Measurements from ENCODE around the gene TNFAIP8.

DNA sequence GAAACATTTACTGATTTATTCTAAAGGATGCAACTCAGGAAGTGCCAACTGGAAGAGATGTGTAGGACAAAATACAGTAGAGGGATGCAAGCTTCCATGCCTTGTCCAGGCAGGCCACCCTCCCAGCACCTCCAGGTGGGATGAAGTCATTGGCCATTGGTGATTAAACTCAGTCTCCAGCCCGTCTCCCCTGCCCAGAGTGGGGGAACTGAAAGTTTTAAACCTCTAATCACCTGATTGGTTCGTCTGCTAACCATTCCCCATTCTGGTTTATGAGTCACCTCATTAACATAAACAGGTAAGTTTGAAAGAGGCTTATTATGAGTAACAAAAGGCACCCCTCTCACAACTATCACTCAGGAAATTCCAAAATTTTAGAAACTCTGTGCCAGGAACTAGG, 8.1 kb downstream of the TNFAIP8 start:
- TF ChIP-seq NFIC (IDR thresholded peaks at IDR 0.05): no peak
- TF ChIP-seq, protein P1, sequence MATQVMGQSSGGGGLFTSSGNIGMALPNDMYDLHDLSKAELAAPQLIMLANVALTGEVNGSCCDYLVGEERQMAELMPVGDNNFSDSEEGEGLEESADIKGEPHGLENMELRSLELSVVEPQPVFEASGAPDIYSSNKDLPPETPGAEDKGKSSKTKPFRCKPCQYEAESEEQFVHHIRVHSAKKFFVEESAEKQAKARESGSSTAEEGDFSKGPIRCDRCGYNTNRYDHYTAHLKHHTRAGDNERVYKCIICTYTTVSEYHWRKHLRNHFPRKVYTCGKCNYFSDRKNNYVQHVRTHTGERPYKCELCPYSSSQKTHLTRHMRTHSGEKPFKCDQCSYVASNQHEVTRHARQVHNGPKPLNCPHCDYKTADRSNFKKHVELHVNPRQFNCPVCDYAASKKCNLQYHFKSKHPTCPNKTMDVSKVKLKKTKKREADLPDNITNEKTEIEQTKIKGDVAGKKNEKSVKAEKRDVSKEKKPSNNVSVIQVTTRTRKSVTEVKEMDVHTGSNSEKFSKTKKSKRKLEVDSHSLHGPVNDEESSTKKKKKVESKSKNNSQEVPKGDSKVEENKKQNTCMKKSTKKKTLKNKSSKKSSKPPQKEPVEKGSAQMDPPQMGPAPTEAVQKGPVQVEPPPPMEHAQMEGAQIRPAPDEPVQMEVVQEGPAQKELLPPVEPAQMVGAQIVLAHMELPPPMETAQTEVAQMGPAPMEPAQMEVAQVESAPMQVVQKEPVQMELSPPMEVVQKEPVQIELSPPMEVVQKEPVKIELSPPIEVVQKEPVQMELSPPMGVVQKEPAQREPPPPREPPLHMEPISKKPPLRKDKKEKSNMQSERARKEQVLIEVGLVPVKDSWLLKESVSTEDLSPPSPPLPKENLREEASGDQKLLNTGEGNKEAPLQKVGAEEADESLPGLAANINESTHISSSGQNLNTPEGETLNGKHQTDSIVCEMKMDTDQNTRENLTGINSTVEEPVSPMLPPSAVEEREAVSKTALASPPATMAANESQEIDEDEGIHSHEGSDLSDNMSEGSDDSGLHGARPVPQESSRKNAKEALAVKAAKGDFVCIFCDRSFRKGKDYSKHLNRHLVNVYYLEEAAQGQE (IDR thresholded peaks at IDR 0.05; ENCODE audit: low read depth): no peak
- TF ChIP-seq EP300 (IDR thresholded peaks at IDR 0.05; ENCODE audit: borderline replicate concordance): no peak
- no peak for TF ChIP-seq RAD21 (IDR thresholded peaks at IDR 0.05; ENCODE audit: low read depth)
- TF ChIP-seq, protein P2, sequence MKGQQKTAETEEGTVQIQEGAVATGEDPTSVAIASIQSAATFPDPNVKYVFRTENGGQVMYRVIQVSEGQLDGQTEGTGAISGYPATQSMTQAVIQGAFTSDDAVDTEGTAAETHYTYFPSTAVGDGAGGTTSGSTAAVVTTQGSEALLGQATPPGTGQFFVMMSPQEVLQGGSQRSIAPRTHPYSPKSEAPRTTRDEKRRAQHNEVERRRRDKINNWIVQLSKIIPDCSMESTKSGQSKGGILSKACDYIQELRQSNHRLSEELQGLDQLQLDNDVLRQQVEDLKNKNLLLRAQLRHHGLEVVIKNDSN (IDR thresholded peaks at IDR 0.05): no peak
- TF ChIP-seq YY1 (IDR thresholded peaks at IDR 0.05; ENCODE audit: low read depth): no peak
- no peak for TF ChIP-seq CEBPB (IDR thresholded peaks at IDR 0.05)
- no peak for TF ChIP-seq ZBTB7A (IDR thresholded peaks at IDR 0.05; ENCODE audit: low read depth)
- TF ChIP-seq TAF1 (IDR thresholded peaks at IDR 0.05; ENCODE audit: low read depth): no peak
- no peak for TF ChIP-seq CREB1 (IDR thresholded peaks at IDR 0.05; ENCODE audit: low read depth)
